GM13976 (cell line): Measurements from ENCODE around the gene TPM2.

Experiments
- DNase-seq: peaks from one replicate; pipeline ENCODE4 v3.0.0; 2012; ENCODE audit warnings: low spot score
- in situ Hi-C: fragments of 300-500 bp; cut with MboI; formaldehyde crosslinking; loops from one replicate; pipeline ENCODE4 v1.12.0; 2022; ENCODE audit warnings: low sequenced_read_pairs, mixed read lengths, inconsistent platforms; ENCODE audit not compliant: unreplicated experiment
- TF ChIP-seq, protein P1 (sequence below): IDR thresholded peaks from 2 replicates; pipeline ENCODE4 v1.5.1; 2012; ENCODE audit warnings: borderline replicate concordance, mild to moderate bottlenecking; ENCODE audit not compliant: insufficient read depth; ENCODE audit errors: extremely low read depth, missing control alignments, control extremely low read depth

TPM2 gene

DNA sequence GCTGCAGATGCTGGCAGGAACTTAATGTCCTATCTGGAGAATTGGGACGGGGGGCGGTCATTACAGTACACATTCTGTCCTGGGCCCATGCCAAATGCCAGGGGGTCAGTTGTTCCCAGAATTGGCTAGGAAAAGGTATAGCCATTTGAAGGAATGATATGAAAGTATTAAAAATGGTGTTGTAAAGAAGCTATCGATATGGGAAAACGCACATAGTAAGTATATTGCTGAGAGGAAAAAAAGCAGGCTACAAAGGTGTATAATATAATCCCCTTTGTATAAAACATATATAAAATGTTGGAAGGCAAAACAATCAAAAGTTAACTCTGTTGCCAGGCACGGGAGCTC lies 24.3 kb downstream of the TPM2 start:
- in situ Hi-C loops = no loop called here
- TF ChIP-seq, protein P1, sequence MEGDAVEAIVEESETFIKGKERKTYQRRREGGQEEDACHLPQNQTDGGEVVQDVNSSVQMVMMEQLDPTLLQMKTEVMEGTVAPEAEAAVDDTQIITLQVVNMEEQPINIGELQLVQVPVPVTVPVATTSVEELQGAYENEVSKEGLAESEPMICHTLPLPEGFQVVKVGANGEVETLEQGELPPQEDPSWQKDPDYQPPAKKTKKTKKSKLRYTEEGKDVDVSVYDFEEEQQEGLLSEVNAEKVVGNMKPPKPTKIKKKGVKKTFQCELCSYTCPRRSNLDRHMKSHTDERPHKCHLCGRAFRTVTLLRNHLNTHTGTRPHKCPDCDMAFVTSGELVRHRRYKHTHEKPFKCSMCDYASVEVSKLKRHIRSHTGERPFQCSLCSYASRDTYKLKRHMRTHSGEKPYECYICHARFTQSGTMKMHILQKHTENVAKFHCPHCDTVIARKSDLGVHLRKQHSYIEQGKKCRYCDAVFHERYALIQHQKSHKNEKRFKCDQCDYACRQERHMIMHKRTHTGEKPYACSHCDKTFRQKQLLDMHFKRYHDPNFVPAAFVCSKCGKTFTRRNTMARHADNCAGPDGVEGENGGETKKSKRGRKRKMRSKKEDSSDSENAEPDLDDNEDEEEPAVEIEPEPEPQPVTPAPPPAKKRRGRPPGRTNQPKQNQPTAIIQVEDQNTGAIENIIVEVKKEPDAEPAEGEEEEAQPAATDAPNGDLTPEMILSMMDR = no peak
- DNase-seq = no peak

GRCh38 chr9:35664531-35665470 lies 24.9 kb downstream of the TPM2 start, which contains the start of gene ARHGEF39:
Gene ARHGEF39 (minus strand): TSS chr9:35665195. CDS start chr9:35665169, 26 bp downstream.
- peak; percentile 94 for DNase-seq
- in situ Hi-C loops = no loop called here
- TF ChIP-seq, protein P1 = peak; percentile 51

- in situ Hi-C loops = no loop called here
- TF ChIP-seq, protein P1 = no peak
- no peak for DNase-seq
Observed at GRCh38 chr9:35662437-35662836, 27.3 kb downstream of the TPM2 start.

DNA sequence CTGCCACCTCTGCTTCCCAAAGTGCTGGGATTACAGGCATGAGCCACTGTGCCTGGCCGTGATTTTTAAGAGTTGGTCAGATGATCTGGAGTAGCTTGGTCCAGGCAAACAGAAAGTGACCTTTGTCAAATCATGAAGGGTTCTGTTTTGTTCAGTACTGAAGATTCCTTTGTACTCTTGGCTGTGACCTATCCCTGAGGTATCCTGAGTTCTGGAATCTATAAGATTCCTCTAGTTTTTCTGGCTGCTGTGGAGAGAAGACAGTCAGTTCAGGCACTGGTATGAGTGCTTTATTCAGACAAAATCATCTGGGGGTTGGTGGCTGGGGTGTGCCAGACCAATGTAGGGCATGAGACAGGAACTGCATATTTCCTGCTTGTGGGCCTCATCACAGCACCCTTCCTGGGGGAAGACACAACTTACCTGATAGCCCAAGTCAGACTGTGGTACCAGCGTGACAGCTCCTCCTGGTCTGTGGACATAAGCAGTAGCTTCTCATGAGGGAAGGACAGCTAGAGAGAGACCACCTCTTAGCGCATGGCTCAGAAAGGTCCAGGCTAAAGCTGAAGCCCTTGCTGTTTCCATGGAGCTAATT lies 27.9 kb downstream of the TPM2 start:
- TF ChIP-seq, protein P1 = no peak
- in situ Hi-C loops = no loop called here
- no peak for DNase-seq

DNA sequence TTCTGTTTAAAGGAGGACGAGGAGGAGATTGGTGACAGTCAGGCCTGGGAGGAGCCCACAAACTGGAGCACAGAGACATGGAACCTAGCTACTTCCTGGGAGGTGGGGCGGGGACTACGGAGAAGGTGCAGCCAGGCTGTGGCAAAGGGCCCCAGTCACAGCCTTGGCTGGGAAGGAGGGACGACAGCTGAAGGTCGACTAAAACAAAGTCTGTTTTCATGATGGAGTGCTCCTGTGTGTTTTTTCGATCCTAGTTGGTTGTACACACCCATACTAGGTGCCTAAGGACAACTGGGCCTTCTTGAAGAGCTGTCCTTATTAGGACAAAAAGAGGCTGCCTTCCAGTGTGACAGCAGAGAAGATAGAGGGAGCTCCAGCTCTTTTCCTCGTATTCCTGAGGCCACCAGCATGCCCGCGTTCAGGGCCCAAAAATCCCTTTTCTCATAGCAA lies 28.7 kb downstream of the TPM2 start:
- no peak for DNase-seq
- in situ Hi-C loops = no loop called here
- TF ChIP-seq, protein P1 = peak; percentile 25

- in situ Hi-C loops = no loop called here
- TF ChIP-seq, protein P1 = no peak
Observed at GRCh38 chr9:35659340-35659739, 30.4 kb downstream of the TPM2 start.

More at GRCh38 chr9:35659340-35659739, 30.4 kb downstream of the TPM2 start:
- no peak for DNase-seq
